HCT116 (cell line): ENCODE results near the gene SPATA25. TPM values are rescaled to one million over a fixed set of nuclear protein-coding genes. Genes with fewer than 3 reads are reported as not detected.

Experiments used
- ATAC-seq: fragments of 200-7000 bp; cut with Tn5 transposase; 2 replicates; pipeline ENCODE4 v1.9.1; 2020; ENCODE audit warnings: mild to moderate bottlenecking, moderate library complexity
- BruUV-seq: library from RNA; stranded (reverse); fragments of 400-500 nt; replicated peaks from 2 replicates; lab custom pipeline; 2021; lab: Mats Ljungman, UMichigan
- CTCF ChIA-PET: fragments of 300-600 bp; sonication (Branson Sonifier 250); formaldehyde crosslinking; loops from one replicate; lab custom pipeline; 2021; ENCODE audit warnings: antibody characterized with exemption; lab: Charles Lee
- POLR2A ChIA-PET: fragments of 300-600, 350-600 bp; sonication (Branson Sonifier 250); formaldehyde crosslinking; loops from one replicate; lab custom pipeline; 2021; ENCODE audit warnings: antibody characterized with exemption; lab: Charles Lee
- RAD21 ChIA-PET, 2 experiments: fragments of 300-600 bp; sonication (Branson Sonifier 250); formaldehyde crosslinking; loops; one replicate each; lab custom pipeline; 2023; ENCODE audit warnings: low total read pairs in 2 of 2; ENCODE audit not compliant: uncharacterized antibody in 2 of 2, unreplicated experiment in 2 of 2, low non-redundant PET in 1 of 2; lab: Charles Lee
- DNase-seq: peaks from one replicate; pipeline ENCODE4 v3.0.0-alpha.2; 2010; ENCODE audit warnings: low read depth, low spot score
- H2AFZ ChIP-seq: fragments of 200-600 bp; shearing (Covaris generic), sonication (generic); 2 replicates; pipeline ENCODE4 v1.6.1; 2017; ENCODE audit warnings: low read depth, mixed run types, mixed read lengths, antibody characterized with exemption, low read length; ENCODE audit not compliant: poor library complexity, severe bottlenecking
- H3K27ac ChIP-seq: 2 replicates; pipeline ENCODE4 v1.5.1; 2012; ENCODE audit warnings: low read depth, low read length
- H3K27me3 ChIP-seq: fragments of 200-600 bp; sonication (generic); 2 replicates; pipeline ENCODE4 v1.6.1; 2016; ENCODE audit warnings: mixed run types, low read length, mixed read lengths; ENCODE audit not compliant: insufficient read depth
- H3K36me3 ChIP-seq, 2 experiments: fragments of 200-500 bp in 1 of 2; fragments of 200-600 bp in 1 of 2; sonication (Bioruptor generic) in 1 of 2; sonication (generic) in 1 of 2; 2 replicates each; pipeline versions ENCODE4 v1.5.1 to v1.6.1; 2014 to 2016; ENCODE audit warnings: low read length in 2 of 2, inconsistent platforms in 1 of 2, mixed read lengths in 1 of 2, mixed run types in 1 of 2; ENCODE audit not compliant: insufficient read depth in 2 of 2, control insufficient read depth in 1 of 2
- H3K4me1 ChIP-seq, 2 experiments: fragments of 200-600 bp in 1 of 2; sonication (generic) in 1 of 2; 2 replicates each; pipeline versions ENCODE4 v1.5.1 to v1.6.1; 2012 to 2017; ENCODE audit warnings: low read length in 2 of 2, inconsistent platforms in 1 of 2, mild to moderate bottlenecking in 1 of 2, mixed read lengths in 1 of 2, mixed run types in 1 of 2, moderate library complexity in 1 of 2; ENCODE audit not compliant: insufficient read depth in 2 of 2, control insufficient read depth in 1 of 2
- H3K4me2 ChIP-seq: fragments of 200-600 bp; sonication (generic); 2 replicates; pipeline ENCODE4 v1.6.1; 2017; ENCODE audit warnings: mixed run types, low read length, mixed read lengths
- H3K4me3 ChIP-seq, 2 experiments: fragments of 200-600 bp in 1 of 2; sonication (generic) in 1 of 2; replicated peaks in 1 of 2; 2 replicates each; pipeline ENCODE4 v1.5.1; 2011 to 2016; ENCODE audit warnings: low read length in 2 of 2, control low read depth in 1 of 2, low read depth in 1 of 2, mild to moderate bottlenecking in 1 of 2, mixed read lengths in 1 of 2, mixed run types in 1 of 2
- H3K79me2 ChIP-seq: fragments of 200-600 bp; sonication (generic); 2 replicates; pipeline ENCODE4 v1.6.1; 2017; ENCODE audit warnings: mild to moderate bottlenecking, mixed run types, low read length, moderate library complexity, mixed read lengths; ENCODE audit not compliant: insufficient read depth
- H3K9ac ChIP-seq: fragments of 200-600 bp; sonication (generic); 2 replicates; pipeline ENCODE4 v1.6.1; 2016; ENCODE audit warnings: low read length, mixed read lengths
- H3K9me2 ChIP-seq: fragments of 200-600 bp; sonication (generic), shearing (Covaris generic); 2 replicates; pipeline ENCODE4 v1.6.1; 2017; ENCODE audit warnings: mixed run types, mild to moderate bottlenecking, moderate library complexity; ENCODE audit not compliant: insufficient read depth
- H3K9me3 ChIP-seq, 2 experiments: fragments of 200-500 bp in 1 of 2; fragments of 200-600 bp in 1 of 2; sonication (Bioruptor generic) in 1 of 2; sonication (generic) in 1 of 2; 2 replicates each; pipeline ENCODE4 v1.6.1; 2014 to 2017; ENCODE audit warnings: low read length in 2 of 2, mixed read lengths in 2 of 2, inconsistent platforms in 1 of 2, low read depth in 1 of 2, mild to moderate bottlenecking in 1 of 2, mixed run types in 1 of 2, moderate library complexity in 1 of 2; ENCODE audit not compliant: control insufficient read depth in 1 of 2, insufficient read depth in 1 of 2
- H4K20me1 ChIP-seq: fragments of 200-600 bp; sonication (generic), shearing (Covaris generic); 2 replicates; pipeline ENCODE4 v1.6.1; 2017; ENCODE audit warnings: mixed run types, mild to moderate bottlenecking, moderate library complexity; ENCODE audit not compliant: insufficient read depth
- CBX3 ChIP-seq: IDR thresholded peaks from 2 replicates; pipeline ENCODE4 v1.6.1; 2012; ENCODE audit warnings: low read depth
- ELF1 ChIP-seq: IDR thresholded peaks from 2 replicates; pipeline ENCODE4 v1.6.1; 2012; ENCODE audit warnings: low read depth, borderline replicate concordance
- EZH2 ChIP-seq: fragments of 200-600 bp; sonication (generic); IDR thresholded peaks from 2 replicates; pipeline ENCODE4 v1.6.1; 2017; ENCODE audit warnings: antibody characterized with exemption, mixed run types
- EZH2phosphoT487 ChIP-seq: fragments of 200-600 bp; IDR thresholded peaks from 2 replicates; pipeline ENCODE4 v1.6.1; 2018; ENCODE audit warnings: antibody characterized with exemption, borderline replicate concordance
- FOSL1 ChIP-seq: IDR thresholded peaks from 2 replicates; pipeline ENCODE4 v1.6.1; 2012; ENCODE audit warnings: low read depth
- RAD21 ChIP-seq: IDR thresholded peaks from 2 replicates; pipeline ENCODE4 v1.6.1; 2012; ENCODE audit warnings: low read depth, mild to moderate bottlenecking
- SIN3A ChIP-seq: IDR thresholded peaks from 2 replicates; pipeline ENCODE4 v1.6.1; 2012; ENCODE audit warnings: low read depth
- SP1 ChIP-seq: IDR thresholded peaks from 2 replicates; pipeline ENCODE4 v1.6.1; 2012; ENCODE audit warnings: low read depth
- YY1 ChIP-seq: IDR thresholded peaks from 2 replicates; pipeline ENCODE4 v1.6.1; 2011; ENCODE audit warnings: low read length, low read depth, moderate library complexity, mild to moderate bottlenecking; ENCODE audit not compliant: insufficient replicate concordance; ENCODE audit errors: extremely low read depth
- ZNF274 ChIP-seq: fragments of 200-500 bp; sonication (Bioruptor generic); IDR thresholded peaks from 2 replicates; pipeline ENCODE4 v1.6.1; 2014; ENCODE audit warnings: mild to moderate bottlenecking, low read depth, low read length, inconsistent platforms
- intact Hi-C: fragments of 100-400 bp; cut with micrococcal nuclease; formaldehyde crosslinking; loops from 2 replicates; pipeline ENCODE4 v1.10.0; 2022
- total RNA-seq: library from RNA; stranded (reverse); gene quantifications from one replicate; pipeline ENCODE4 v1.2.1, GENCODE V29; 2021; ENCODE audit not compliant: unreplicated experiment
- TF ChIP-seq, protein P1 (sequence below): IDR thresholded peaks from 2 replicates; pipeline ENCODE4 v1.6.1; 2012
- TF ChIP-seq, protein P2 (sequence below), 3 experiments: fragments of 200-600 bp in 1 of 3; sonication (generic) in 1 of 3; IDR thresholded peaks in 2 of 3; conservative IDR thresholded peaks in 1 of 3; 2 replicates each; pipeline ENCODE4 v1.5.1; 2012 to 2017; ENCODE audit warnings: low read depth in 2 of 3, low read length in 2 of 3, antibody characterized with exemption in 1 of 3, borderline replicate concordance in 1 of 3, control low read depth in 1 of 3, mild to moderate bottlenecking in 1 of 3, mixed read lengths in 1 of 3, mixed run types in 1 of 3, moderate library complexity in 1 of 3; ENCODE audit not compliant: insufficient read depth in 1 of 3
- TF ChIP-seq, protein P3 (sequence below): IDR thresholded peaks from 2 replicates; pipeline ENCODE4 v1.6.1; 2011; ENCODE audit warnings: mild to moderate bottlenecking, low read length, moderate library complexity; ENCODE audit not compliant: insufficient replicate concordance; ENCODE audit errors: extremely low read depth

The SPATA25 gene
- total RNA-seq, 1 experiment from 2014 or later = 0.42 TPM

DNA sequence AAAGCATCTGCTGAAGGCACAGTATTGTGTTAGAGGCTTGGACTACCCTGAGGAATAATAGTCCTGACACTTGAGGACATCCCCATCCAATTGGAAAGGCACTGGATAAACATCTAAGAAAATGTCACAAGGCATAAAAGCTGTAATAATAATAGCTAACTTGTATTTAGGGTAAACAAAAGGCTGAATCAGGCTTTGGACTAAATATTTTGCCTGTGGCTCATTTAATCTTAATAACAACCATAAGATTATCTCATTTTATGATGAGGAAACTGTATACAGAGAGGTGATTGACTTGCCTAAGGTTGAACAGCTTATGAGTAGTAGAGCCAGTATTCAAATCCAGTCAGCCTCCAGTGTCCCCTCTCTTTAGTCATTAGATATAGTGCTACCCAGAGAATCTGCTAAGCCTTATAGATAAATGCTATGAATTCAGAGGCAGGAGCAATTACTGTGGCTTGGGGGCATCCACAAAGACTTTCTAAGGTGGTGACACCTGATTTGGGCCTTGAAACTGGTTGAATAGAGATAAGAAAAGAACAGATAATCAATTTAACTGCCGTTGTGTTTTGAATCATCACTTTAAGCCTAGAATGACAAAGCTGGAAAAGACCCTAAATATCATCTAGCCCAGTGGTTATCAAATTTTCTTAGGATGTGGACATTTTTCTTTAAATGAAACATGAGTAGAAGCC is 13.9 kb downstream of the SPATA25 start:
- ChIA-PET RAD21 (no interaction called here), POLR2A (no interaction called here)
- H4K20me1 ChIP-seq = no peaks in the 10 kb centered on the region
- H3K27ac ChIP-seq = no peak overlapping the region
- no peaks in the 10 kb centered on the region for H3K36me3 ChIP-seq
- H3K4me2 ChIP-seq = no peak overlapping the region
- intact Hi-C loops = no loop called here
- TF ChIP-seq YY1 (no peak), FOSL1 (no peak), RAD21 (no peak), EZH2 (no peak), ZNF274 (no peak), SP1 (no peak), SIN3A (no peak), ELF1 (no peak), CBX3 (no peak), EZH2phosphoT487 (no peak)
- TF ChIP-seq, protein P1, sequence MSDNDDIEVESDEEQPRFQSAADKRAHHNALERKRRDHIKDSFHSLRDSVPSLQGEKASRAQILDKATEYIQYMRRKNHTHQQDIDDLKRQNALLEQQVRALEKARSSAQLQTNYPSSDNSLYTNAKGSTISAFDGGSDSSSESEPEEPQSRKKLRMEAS = no peak
- TF ChIP-seq, protein P2, sequence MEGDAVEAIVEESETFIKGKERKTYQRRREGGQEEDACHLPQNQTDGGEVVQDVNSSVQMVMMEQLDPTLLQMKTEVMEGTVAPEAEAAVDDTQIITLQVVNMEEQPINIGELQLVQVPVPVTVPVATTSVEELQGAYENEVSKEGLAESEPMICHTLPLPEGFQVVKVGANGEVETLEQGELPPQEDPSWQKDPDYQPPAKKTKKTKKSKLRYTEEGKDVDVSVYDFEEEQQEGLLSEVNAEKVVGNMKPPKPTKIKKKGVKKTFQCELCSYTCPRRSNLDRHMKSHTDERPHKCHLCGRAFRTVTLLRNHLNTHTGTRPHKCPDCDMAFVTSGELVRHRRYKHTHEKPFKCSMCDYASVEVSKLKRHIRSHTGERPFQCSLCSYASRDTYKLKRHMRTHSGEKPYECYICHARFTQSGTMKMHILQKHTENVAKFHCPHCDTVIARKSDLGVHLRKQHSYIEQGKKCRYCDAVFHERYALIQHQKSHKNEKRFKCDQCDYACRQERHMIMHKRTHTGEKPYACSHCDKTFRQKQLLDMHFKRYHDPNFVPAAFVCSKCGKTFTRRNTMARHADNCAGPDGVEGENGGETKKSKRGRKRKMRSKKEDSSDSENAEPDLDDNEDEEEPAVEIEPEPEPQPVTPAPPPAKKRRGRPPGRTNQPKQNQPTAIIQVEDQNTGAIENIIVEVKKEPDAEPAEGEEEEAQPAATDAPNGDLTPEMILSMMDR (IDR thresholded peaks at IDR 0.05 in 2 of 3, conservative IDR thresholded peaks at IDR 0.05 in 1 of 3; ENCODE audit: borderline replicate concordance in 1 of 3, insufficient read depth in 1 of 3, low read depth in 2 of 3, low read length in 2 of 3) = no peak
- TF ChIP-seq, protein P3, sequence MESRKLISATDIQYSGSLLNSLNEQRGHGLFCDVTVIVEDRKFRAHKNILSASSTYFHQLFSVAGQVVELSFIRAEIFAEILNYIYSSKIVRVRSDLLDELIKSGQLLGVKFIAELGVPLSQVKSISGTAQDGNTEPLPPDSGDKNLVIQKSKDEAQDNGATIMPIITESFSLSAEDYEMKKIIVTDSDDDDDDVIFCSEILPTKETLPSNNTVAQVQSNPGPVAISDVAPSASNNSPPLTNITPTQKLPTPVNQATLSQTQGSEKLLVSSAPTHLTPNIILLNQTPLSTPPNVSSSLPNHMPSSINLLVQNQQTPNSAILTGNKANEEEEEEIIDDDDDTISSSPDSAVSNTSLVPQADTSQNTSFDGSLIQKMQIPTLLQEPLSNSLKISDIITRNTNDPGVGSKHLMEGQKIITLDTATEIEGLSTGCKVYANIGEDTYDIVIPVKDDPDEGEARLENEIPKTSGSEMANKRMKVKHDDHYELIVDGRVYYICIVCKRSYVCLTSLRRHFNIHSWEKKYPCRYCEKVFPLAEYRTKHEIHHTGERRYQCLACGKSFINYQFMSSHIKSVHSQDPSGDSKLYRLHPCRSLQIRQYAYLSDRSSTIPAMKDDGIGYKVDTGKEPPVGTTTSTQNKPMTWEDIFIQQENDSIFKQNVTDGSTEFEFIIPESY = no peak
- TF ChIP-seq, all 23 proteins: peak for 0
- H3K4me1 ChIP-seq = no peaks in the 10 kb centered on the region
- H3K79me2 ChIP-seq = no peaks in the 10 kb centered on the region
- no peak for DNase-seq
- H3K27me3 ChIP-seq = no peaks in the 10 kb centered on the region
- H2AFZ ChIP-seq = no peak overlapping the region
- H3K9me3 ChIP-seq = no peaks in the 10 kb centered on the region
- no peak overlapping the region for H3K9ac ChIP-seq
- no peak overlapping the region for H3K4me3 ChIP-seq
- CTCF ChIA-PET = no interaction called here
- H3K9me2 ChIP-seq = no peaks in the 10 kb centered on the region
- BruUV-seq = no TSS peak
- no peak for ATAC-seq
